Measurements from ENCODE around the gene CIDEB.
A peak's percentile ranks its signal among the peaks of the same experiment; 100 is the strongest.

CIDEB gene

DNA sequence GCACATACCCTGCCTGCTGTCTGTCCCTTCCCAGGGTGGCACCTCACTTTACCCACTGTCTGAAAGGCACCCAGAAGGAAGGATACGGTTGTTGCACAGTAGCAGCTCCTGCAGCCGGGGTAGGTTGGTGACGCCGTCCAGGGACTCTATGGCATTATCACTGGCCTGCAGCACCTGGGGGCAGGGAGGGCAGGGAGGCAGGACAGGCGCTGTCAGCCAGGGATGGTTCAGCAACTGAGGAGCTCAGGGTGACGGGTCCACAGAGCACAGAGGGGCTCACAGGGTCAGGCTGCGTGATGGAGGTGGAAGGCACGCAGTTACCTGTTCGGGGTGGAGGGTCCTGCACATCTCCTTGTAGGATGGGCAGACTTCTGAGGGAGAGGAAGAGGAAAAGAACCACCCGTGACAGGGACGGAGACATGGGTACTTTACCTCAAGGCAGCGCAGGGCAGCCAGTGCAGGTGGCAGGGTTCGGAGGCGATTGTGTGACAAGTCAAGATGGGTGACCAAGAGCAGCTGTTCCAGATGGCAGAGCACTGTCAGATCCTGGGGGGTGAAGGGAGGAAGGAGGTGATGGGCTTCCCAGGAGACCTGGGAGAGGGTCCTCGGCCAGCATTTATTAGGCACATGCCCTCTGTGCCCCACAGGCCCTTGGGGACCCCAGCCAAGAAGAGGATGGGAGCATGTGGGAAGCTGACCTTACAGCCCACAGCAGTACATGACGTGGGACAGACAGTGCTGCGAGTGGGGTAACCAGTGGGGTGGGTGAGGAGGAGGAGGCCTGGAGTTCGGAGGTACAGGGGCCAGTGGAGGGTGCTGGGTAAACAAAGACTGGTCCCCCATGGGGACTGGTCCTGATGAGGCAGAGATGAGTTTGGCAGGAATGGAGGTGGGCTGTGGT, 41.2 kb downstream of the CIDEB start:
- DNase-seq: no peak

DNA sequence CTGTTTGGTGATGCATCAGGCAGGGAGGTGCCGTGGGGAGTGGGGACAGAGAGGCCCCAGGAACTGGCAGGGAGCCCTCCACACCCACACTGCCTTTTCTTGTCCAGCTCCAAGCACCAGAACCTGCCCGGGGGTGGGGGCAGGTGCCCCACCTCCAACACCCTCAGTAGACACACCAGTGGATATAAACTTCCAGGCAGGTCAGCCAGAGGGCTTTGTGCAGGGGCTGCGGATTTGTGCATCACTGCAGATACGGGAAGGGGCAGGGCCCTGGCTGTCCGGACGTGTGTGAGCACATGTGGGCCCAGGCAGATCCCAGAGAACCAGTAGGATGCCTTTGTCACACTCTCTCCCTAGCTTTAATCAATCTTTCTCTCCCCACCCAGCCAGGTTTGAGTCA, 43.5 kb downstream of the CIDEB start:
- no peak for DNase-seq

GRCh38 chr14:24263848-24264247, 43.9 kb downstream of the CIDEB start:
- no peak for DNase-seq

DNA sequence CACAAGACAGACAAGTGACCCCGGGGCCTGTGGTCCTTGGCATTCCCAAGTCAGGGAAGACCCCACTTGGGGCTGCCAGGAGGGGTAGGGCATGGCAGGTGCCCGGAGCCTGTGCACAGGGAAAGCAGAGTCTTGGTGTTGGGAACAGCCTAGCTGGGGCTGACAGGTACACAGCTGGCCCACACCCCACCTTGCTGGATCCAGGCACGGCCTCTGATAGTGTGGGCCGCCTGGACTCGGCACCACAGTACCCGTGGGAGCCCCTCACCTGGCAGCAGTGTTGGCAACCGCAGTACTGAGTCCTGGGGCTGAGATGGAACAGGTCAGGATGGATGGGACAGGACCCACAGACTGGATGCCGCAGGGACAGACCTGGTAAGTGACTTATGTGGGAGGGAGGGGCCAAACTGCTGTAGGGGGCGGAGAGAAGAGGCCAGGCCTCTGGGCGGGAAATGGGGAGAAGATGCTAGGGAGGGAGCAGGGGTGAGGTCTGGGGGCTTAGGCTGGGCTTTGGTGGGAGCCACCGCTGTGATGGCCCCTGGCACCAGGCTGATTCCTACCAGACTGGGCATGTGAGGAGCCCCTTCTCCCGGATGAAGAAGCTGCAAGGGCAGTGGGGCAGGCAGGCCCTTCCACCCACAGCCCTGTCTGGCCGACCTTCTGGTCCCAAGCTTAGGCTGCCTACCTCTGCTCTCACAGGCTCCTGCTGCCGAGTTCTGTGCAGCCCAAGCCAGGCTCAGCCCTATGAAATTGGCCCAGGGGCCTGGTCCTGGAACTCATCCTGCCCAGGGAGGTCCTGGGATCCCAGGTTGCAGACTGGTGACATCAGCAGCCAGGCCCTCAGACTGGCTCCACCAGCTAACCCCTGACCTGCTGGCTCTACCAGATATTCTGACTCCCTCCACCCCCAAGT, 44.7 kb downstream of the CIDEB start, which contains the start of gene TGM1:
TGM1 (minus strand) TSS at position 357 of the 913 bp plus-strand sequence. CDS start 825 bp downstream, outside the sequence.
- no peak for DNase-seq

DNA sequence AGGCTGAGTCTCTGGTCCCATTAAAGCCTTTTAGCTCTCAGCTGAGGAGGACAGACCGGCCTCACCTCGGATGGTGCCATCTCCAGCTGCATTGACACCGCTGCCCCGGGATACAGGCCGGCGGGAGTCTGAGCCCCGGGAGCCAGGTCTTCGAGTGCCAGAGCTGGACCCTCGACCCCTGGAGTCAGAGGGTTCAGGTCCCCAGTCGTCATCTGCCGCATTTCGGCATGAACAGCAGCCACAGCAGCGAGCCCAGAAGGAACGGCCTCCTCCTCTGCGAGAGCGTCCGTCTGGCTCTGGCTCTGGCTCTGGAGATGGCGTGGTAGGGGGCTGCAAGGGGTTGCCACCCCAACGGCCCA, 45.8 kb downstream of the CIDEB start:
- DNase-seq: no peak

DNA sequence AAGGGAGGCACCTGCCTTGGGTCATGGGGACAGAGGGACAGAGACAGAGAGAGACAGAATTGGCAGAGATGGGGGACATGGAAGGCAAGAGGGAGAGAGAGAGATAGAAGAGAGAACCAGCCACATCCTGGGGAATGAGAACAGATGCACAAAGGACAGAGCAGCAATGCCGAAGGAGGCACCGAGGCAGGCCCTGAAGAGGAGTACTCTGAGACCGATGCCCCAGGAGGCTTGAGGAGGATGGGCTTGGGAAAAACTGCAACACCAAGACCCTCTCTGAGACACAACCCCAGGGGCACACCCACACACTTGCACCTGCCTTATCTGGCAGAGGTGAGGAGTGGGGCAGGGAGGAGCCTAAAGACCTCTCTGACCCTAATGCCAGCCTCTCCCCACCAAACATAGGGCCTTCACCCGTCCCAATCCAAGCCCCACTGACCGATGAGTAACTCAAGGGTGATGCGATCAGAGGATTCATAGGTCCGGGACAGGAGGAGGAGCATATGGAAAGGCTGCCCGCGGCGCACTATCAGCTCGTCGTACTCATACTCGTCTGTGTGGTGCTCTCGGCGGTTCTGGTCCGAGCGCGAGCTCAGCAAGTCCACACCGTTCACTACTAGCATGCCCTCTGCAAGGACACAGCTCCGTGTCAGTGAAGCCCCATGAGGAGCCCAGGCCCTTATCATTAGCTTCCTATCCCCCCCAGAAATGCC, 46.4 kb downstream of the CIDEB start:
- DNase-seq: no peak

GRCh38 chr14:24260780-24261157, 47.0 kb downstream of the CIDEB start:
- DNase-seq: no peak

- DNase-seq: no peak
Measured at GRCh38 chr14:24260026-24260779, 47.6 kb downstream of the CIDEB start.

- peak; percentile 76 for DNase-seq
Measured at GRCh38 chr14:24259282-24260025, 48.3 kb downstream of the CIDEB start.

DNA sequence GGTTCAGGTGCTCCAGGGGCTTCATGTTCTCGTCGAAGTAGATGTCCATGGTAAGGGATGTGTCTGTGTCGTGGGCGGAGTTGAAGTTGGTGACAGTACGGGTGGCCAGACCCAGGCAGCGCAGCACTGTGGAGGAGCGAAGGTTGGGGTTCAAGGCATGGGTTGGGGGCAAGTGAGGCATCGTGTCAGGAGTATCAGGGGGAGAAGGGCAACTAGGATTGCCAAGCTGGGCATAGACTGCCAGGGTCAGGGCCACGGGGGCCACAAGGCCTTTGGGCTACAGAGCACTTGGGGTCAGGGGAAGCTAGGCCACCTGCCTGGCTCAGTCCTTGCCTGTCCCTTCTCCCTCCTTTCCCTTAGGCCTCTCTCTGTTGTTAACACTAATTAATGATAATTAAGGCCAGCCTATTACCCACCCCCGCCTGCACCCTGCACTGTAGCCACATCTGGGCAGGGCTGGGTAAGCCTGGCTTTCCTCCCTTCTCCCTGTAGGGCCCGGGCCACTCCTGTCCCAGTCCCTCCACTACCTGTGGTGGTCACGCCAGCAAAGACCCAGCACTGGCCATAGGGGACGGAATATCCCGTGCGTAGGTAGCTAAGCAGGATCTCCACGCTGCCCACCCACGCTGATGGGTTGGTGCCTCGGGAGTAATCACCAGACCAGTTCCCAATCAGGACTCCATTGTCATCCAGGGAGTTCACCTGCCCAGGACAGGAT, 49.1 kb downstream of the CIDEB start:
- DNase-seq: no peak

- DNase-seq: no peak
Measured at GRCh38 chr14:24258119-24258518, 49.7 kb downstream of the CIDEB start.

GRCh38 chr14:24256960-24257359, 50.8 kb downstream of the CIDEB start:
- DNase-seq: no peak

GRCh38 chr14:24255931-24256711, 51.7 kb downstream of the CIDEB start:
- no peak for DNase-seq

GRCh38 chr14:24255438-24255837, 52.3 kb downstream of the CIDEB start:
- DNase-seq: no peak

Data from fibroblast of skin of right quadriceps (primary cell).